GM10266 (cell line): ENCODE measurements around the gene NFIB.

ENCODE experiments used
- DNase-seq: peaks from one replicate; pipeline ENCODE4 v3.0.0; 2012; ENCODE audit errors: extremely low spot score
- CTCF ChIP-seq: IDR thresholded peaks from 2 replicates; pipeline ENCODE4 v1.5.1; 2012; ENCODE audit warnings: mild to moderate bottlenecking, low read depth; ENCODE audit not compliant: control insufficient read depth, insufficient read depth; ENCODE audit errors: missing control alignments

The NFIB gene

GRCh38 chr9:14232111-14232510 lies 81.8 kb downstream of the NFIB start:
- DNase-seq: no peak
- no peak for TF ChIP-seq CTCF

GRCh38 chr9:14231196-14231990 lies 82.5 kb downstream of the NFIB start:
- TF ChIP-seq CTCF: no peak
- DNase-seq: no peak

GRCh38 chr9:14228602-14229001 lies 85.3 kb downstream of the NFIB start:
- no peak for TF ChIP-seq CTCF

GRCh38 chr9:14226855-14227532 lies 86.9 kb downstream of the NFIB start:
- DNase-seq: no peak
- no peak for TF ChIP-seq CTCF

More at GRCh38 chr9:14228602-14229001, 85.3 kb downstream of the NFIB start:
- DNase-seq: no peak

GRCh38 chr9:14223081-14223480 lies 90.9 kb downstream of the NFIB start:
- no peak for TF ChIP-seq CTCF
- no peak for DNase-seq

- no peak for DNase-seq
- no peak for TF ChIP-seq CTCF
Measured at GRCh38 chr9:14222149-14222835, 91.6 kb downstream of the NFIB start.
